ENCODE data around the gene SLC25A22.
A peak's percentile ranks its signal among the peaks of the same experiment; 100 is the strongest.

SLC25A22 gene

GRCh38 chr11:788953-789940 is 8.8 kb downstream of the SLC25A22 start:
- no peak for DNase-seq (ENCODE audit: low read depth in 2 of 2)

GRCh38 chr11:788009-788640 is 10.0 kb downstream of the SLC25A22 start:
- no peak for DNase-seq (ENCODE audit: low read depth in 2 of 2)

- no peak for DNase-seq (ENCODE audit: low read depth in 2 of 2)
Measured at GRCh38 chr11:787084-787675, 10.9 kb downstream of the SLC25A22 start.

- no peak for DNase-seq (ENCODE audit: low read depth in 2 of 2)
Measured at GRCh38 chr11:786235-787083, 11.6 kb downstream of the SLC25A22 start.

GRCh38 chr11:783581-784015 is 14.5 kb downstream of the SLC25A22 start:
- no peak for DNase-seq (ENCODE audit: low read depth in 2 of 2)

- no peak for DNase-seq (ENCODE audit: low read depth in 2 of 2)
Measured at GRCh38 chr11:782264-783174, 15.6 kb downstream of the SLC25A22 start.

GRCh38 chr11:779955-780532 is 18.0 kb downstream of the SLC25A22 start:
- DNase-seq (ENCODE audit: low read depth in 2 of 2), result no peak

GRCh38 chr11:778976-779954 is 18.8 kb downstream of the SLC25A22 start:
- no peak for DNase-seq (ENCODE audit: low read depth in 2 of 2)

GRCh38 chr11:777288-778255 is 20.5 kb downstream of the SLC25A22 start, which contains the start of gene GATD1:
Gene GATD1, minus strand, starts transcription at chr11:777487. Its CDS starts 25 bp downstream, at chr11:777462.
- peak; percentile 85 to 90 for DNase-seq (ENCODE audit: low read depth in 2 of 2)

- DNase-seq (ENCODE audit: low read depth in 2 of 2), result no peak
Measured at GRCh38 chr11:776561-777287, 21.4 kb downstream of the SLC25A22 start.

- no peak for DNase-seq (ENCODE audit: low read depth in 2 of 2)
Measured at GRCh38 chr11:776263-776560, 21.9 kb downstream of the SLC25A22 start.

- DNase-seq (ENCODE audit: low read depth in 2 of 2), result no peak
Measured at GRCh38 chr11:774873-775592, 23.0 kb downstream of the SLC25A22 start.

GRCh38 chr11:773830-774229 is 24.3 kb downstream of the SLC25A22 start:
- DNase-seq (ENCODE audit: low read depth in 2 of 2), result no peak

GRCh38 chr11:773425-773824 is 24.7 kb downstream of the SLC25A22 start:
- no peak for DNase-seq (ENCODE audit: low read depth in 2 of 2)

GRCh38 chr11:772429-773390 is 25.4 kb downstream of the SLC25A22 start:
- no peak for DNase-seq (ENCODE audit: low read depth in 2 of 2)
